ENCODE measurements around the gene TTC3. TPM values are rescaled to one million over a fixed set of nuclear protein-coding genes. Genes with fewer than 3 reads are reported as not detected.

TTC3 gene
- total RNA-seq, 1 experiment from 2014 or later, result 121 TPM

DNA sequence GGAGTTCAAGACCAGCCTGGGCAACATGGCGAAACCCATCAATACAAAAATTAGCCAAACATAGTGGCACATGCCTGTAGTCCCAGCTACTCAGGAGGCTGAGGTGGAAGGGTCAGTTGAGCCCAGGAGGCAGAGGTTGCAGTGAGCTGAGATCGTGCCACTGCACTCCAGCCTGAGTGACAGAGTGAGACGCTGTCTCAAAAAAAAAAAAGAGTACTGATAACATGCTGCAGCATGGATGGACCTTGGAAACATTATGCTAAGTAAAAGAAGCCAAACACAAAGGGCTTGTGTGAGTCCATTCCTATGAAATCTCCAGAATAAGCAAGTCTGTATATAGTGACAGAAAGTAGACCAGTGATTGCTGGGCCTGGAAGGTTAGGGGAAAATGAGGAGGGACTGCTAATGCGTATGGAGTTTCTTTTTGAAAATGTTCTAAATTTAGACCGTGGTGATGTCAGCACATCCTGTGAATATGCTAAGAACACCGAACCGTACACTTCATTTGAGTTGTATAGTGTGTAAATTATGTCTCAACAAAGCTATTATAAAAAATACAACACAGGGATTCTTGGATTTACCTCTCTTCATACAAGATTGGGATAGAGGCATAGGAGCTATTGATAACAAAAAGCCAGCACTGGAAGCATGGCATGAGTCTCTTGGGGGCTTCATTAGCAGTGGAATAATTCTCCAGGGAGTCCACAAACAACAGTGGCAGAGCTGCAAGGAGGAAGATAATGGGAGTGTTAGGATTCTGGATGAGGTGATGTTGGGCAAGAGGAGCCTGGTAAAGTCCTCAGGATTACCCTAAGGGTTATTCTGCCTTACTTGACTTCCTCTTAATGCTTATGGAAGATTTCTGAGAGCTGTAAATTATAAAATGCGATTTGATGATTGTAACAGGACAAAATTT is 73.5 kb downstream of the TTC3 start:
- intact Hi-C loops (cut with micrococcal nuclease), result loop anchor here (5.0 kb wide), 1 partner anchor 44 kb away; no protein-coding TSS in a partner anchor
- H3K27me3 ChIP-seq (ENCODE audit: low read length), result no peaks in the 10 kb centered on the region
- BruUV-seq (replicated peaks), result no TSS peak
- ChIA-PET POLR2A (ENCODE audit: unreplicated experiment) (interaction anchor here (0.6 kb wide), 1 partner anchor 235 kb away, joined by 3 read pairs; no protein-coding TSS in a partner anchor), CTCF (no interaction called here)
- no peak overlapping the region for H3K4me2 ChIP-seq (ENCODE audit: low read length)
- TF ChIP-seq EZH2 (IDR thresholded peaks at IDR 0.05; ENCODE audit: low read length, unreplicated experiment) (no peak), EZH2phosphoT487 (IDR thresholded peaks at IDR 0.05; ENCODE audit: borderline replicate concordance, low read length) (no peak)
- H3K79me2 ChIP-seq (ENCODE audit: low read length), result no peaks in the 10 kb centered on the region
- H3F3A ChIP-seq (ENCODE audit: low read length, unreplicated experiment), result peaks cover 5% of the 10 kb centered on the region
- H4K20me1 ChIP-seq (ENCODE audit: low read length), result no peaks in the 10 kb centered on the region
- H3K4me3 ChIP-seq (ENCODE audit: low read length), result no peak overlapping the region
- no peak for ATAC-seq
- no peak for DNase-seq
- H3K4me1 ChIP-seq (ENCODE audit: insufficient read depth, low read length), result peaks cover 13% of the 10 kb centered on the region
- H2AFZ ChIP-seq (ENCODE audit: low read length), result no peak overlapping the region
- no peaks in the 10 kb centered on the region for H3K9me3 ChIP-seq (ENCODE audit: low read length)
- no peak overlapping the region for H3K9ac ChIP-seq (ENCODE audit: low read length)
- H3K36me3 ChIP-seq (ENCODE audit: low read depth, low read length), result peaks cover 61% of the 10 kb centered on the region
- H3K27ac ChIP-seq (ENCODE audit: low read length), result peak overlapping the region; percentile 61
- H3K9me2 ChIP-seq (replicated peaks; ENCODE audit: low read length), result no peaks in the 10 kb centered on the region

DNA sequence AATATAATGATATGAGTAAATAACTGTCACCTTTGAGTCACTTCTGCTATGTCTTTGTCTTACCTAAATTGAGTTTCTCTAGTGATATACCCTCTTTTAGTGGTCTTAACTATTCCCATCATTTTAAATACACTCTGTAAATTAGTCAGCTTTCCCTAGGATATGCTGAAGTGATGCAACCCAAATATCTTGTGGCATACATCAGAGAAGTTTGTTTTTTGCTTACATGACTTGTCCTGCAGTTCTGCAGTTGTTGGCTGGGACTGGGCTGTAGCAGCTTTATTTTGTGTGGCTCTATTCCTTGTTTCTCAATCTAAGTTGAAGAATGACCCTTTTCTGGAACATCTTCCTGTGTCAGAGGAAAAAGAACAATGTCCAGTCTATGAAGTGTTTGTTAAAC is 76.4 kb downstream of the TTC3 start:
- H3K9ac ChIP-seq (ENCODE audit: low read length), result no peak overlapping the region
- intact Hi-C loops (cut with micrococcal nuclease), result loop anchor here (5.0 kb wide), 1 partner anchor 47 kb away; no protein-coding TSS in a partner anchor
- no peaks in the 10 kb centered on the region for H3K27me3 ChIP-seq (ENCODE audit: low read length)
- CTCF ChIA-PET, result interaction anchor here (0.6 kb wide), 1 partner anchor 38 kb away, joined by 6 read pairs; no protein-coding TSS in a partner anchor
- ATAC-seq (no peak), DNase-seq (peak; percentile 9)
- peaks cover 67% of the 10 kb centered on the region for H3K36me3 ChIP-seq (ENCODE audit: low read depth, low read length)
- H3K27ac ChIP-seq (ENCODE audit: low read length), result no peak overlapping the region
- peaks cover 38% of the 10 kb centered on the region for H3K4me1 ChIP-seq (ENCODE audit: insufficient read depth, low read length)
- BruUV-seq (replicated peaks), result no TSS peak
- no peak overlapping the region for H3K4me2 ChIP-seq (ENCODE audit: low read length)
- H4K20me1 ChIP-seq (ENCODE audit: low read length), result no peaks in the 10 kb centered on the region
- TF ChIP-seq, protein P1, sequence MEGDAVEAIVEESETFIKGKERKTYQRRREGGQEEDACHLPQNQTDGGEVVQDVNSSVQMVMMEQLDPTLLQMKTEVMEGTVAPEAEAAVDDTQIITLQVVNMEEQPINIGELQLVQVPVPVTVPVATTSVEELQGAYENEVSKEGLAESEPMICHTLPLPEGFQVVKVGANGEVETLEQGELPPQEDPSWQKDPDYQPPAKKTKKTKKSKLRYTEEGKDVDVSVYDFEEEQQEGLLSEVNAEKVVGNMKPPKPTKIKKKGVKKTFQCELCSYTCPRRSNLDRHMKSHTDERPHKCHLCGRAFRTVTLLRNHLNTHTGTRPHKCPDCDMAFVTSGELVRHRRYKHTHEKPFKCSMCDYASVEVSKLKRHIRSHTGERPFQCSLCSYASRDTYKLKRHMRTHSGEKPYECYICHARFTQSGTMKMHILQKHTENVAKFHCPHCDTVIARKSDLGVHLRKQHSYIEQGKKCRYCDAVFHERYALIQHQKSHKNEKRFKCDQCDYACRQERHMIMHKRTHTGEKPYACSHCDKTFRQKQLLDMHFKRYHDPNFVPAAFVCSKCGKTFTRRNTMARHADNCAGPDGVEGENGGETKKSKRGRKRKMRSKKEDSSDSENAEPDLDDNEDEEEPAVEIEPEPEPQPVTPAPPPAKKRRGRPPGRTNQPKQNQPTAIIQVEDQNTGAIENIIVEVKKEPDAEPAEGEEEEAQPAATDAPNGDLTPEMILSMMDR (conservative IDR thresholded peaks at IDR 0.05; ENCODE audit: low read depth, low read length), result no peak
- TF ChIP-seq EZH2 (IDR thresholded peaks at IDR 0.05; ENCODE audit: low read length, unreplicated experiment) (no peak), EZH2phosphoT487 (IDR thresholded peaks at IDR 0.05; ENCODE audit: borderline replicate concordance, low read length) (no peak)
- no peak overlapping the region for H2AFZ ChIP-seq (ENCODE audit: low read length)
- POLR2A ChIA-PET (ENCODE audit: unreplicated experiment), result no interaction called here
- H3K79me2 ChIP-seq (ENCODE audit: low read length), result no peaks in the 10 kb centered on the region
- no peak overlapping the region for H3K4me3 ChIP-seq (ENCODE audit: low read length)
- no peaks in the 10 kb centered on the region for H3K9me3 ChIP-seq (ENCODE audit: low read length)
- H3K9me2 ChIP-seq (replicated peaks; ENCODE audit: low read length), result no peaks in the 10 kb centered on the region
- H3F3A ChIP-seq (ENCODE audit: low read length, unreplicated experiment), result peaks cover 10% of the 10 kb centered on the region

DNA sequence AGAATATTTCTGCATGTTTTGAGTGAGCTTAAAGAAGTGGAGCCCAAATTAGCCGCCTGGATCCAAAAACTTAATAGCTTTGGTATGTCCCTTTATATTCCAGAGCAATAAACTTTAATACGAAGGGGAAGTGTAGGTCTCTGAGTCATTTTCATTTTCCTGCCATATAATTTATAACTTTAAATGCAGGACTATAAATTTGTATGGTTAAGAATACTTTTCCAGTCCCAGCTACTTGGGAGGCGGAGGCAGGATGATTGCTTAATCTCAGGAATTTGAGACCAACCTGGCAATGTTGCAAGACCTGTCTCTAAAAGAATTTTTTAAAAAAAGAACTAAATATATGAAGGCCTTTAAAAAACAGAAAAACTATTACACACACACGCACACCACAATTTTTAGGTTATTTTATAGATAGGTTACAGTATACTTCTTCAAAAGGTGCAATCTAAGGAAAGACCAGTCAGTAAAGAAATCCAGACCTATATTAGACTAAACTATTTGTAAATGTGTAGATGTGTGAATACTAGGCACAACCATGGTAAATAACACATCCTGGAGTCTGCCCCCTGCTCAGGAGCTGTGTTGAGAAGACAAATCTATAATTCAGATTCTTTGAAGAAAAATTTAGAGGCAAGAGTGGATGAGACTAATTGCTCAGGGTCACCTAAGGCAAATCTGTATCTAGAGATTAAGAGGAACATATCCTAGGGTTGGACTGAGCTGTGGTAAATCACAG is 80.3 kb downstream of the TTC3 start:
- no peaks in the 10 kb centered on the region for H3K27me3 ChIP-seq (ENCODE audit: low read length)
- H3K9me3 ChIP-seq (ENCODE audit: low read length), result no peaks in the 10 kb centered on the region
- intact Hi-C loops (cut with micrococcal nuclease), result loop anchor here (10.0 kb wide), 1 partner anchor 211 kb away; the partner anchor contains the start of gene DYRK1A
- H3K36me3 ChIP-seq (ENCODE audit: low read depth, low read length), result peaks cover 47% of the 10 kb centered on the region
- peak; percentile 59 for ATAC-seq
- peak overlapping the region; percentile 72 for H3K4me2 ChIP-seq (ENCODE audit: low read length)
- ChIA-PET CTCF (interaction anchor here (0.7 kb wide), 1 partner anchor 13 kb away, joined by 3 read pairs; no protein-coding TSS in a partner anchor), POLR2A (ENCODE audit: unreplicated experiment) (no interaction called here)
- DNase-seq, result peak; percentile 94
- H3K4me3 ChIP-seq (ENCODE audit: low read length), result peak overlapping the region; percentile 25; the same call in 1 of the 2 replicates
- no peak overlapping the region for H2AFZ ChIP-seq (ENCODE audit: low read length)
- peaks cover 10% of the 10 kb centered on the region for H3F3A ChIP-seq (ENCODE audit: low read length, unreplicated experiment)
- BruUV-seq (replicated peaks), result TSS peak; percentile 9
- H3K9ac ChIP-seq (ENCODE audit: low read length), result peak overlapping the region; percentile 64
- H3K4me1 ChIP-seq (ENCODE audit: insufficient read depth, low read length), result peaks cover 42% of the 10 kb centered on the region
- no peaks in the 10 kb centered on the region for H4K20me1 ChIP-seq (ENCODE audit: low read length)
- no peaks in the 10 kb centered on the region for H3K79me2 ChIP-seq (ENCODE audit: low read length)
- peak overlapping the region; percentile 90 for H3K27ac ChIP-seq (ENCODE audit: low read length)
- no peaks in the 10 kb centered on the region for H3K9me2 ChIP-seq (replicated peaks; ENCODE audit: low read length)
- no peak for TF ChIP-seq EZH2 (IDR thresholded peaks at IDR 0.05; ENCODE audit: low read length, unreplicated experiment)
- no peak for TF ChIP-seq EZH2phosphoT487 (IDR thresholded peaks at IDR 0.05; ENCODE audit: borderline replicate concordance, low read length)
- TF ChIP-seq, protein P1 (conservative IDR thresholded peaks at IDR 0.05; ENCODE audit: low read depth, low read length), result no peak
